RWPE1 (cell line): ENCODE results near the gene ACP2.
"Not testable (repeated sequence)": the region's sequence is repeated elsewhere in the genome, so short reads cannot be mapped to it uniquely, and the experiment has no call there.

ENCODE experiments used
- CTCF ChIA-PET: fragments of 350-600 bp; sonication (Branson Sonifier 250); formaldehyde crosslinking; extraction: SDS; loops from one replicate; lab custom pipeline; 2021; lab: Yijun Ruan, JAX
- POLR2A ChIA-PET: fragments of 400-600 bp; formaldehyde crosslinking; extraction: SDS; loops from one replicate; lab custom pipeline; 2020; ENCODE audit warnings: antibody characterized with exemption; ENCODE audit not compliant: low non-redundant PET; lab: Yijun Ruan, JAX
- DNase-seq: peaks from one replicate; pipeline ENCODE4 v3.0.0; 2012; ENCODE audit warnings: low spot score
- H3K27ac ChIP-seq: fragments of 450-650 bp; 2 replicates; pipeline ENCODE4 v1.5.1; 2017
- CTCF ChIP-seq: fragments of 450-650 bp; conservative IDR thresholded peaks from 2 replicates; pipeline ENCODE4 v1.5.1; 2017; ENCODE audit warnings: low read depth, mild to moderate bottlenecking

The ACP2 gene

GRCh38 chr11:47215366-47215910, 33.2 kb downstream of the ACP2 start:
- no peak for TF ChIP-seq CTCF
- H3K27ac ChIP-seq, result peak overlapping the region; percentile 99
- ChIA-PET CTCF (interaction anchor here (1.7 to 2.6 kb wide), 2 partner anchors 30 to 36 kb away, joined by 6 to 11 read pairs; no protein-coding TSS in a partner anchor), POLR2A (interaction anchor here (1.3 to 3.2 kb wide), 4 partner anchors 21 to 37 kb away, joined by 3 to 70 read pairs (median 10); partner anchors contain the start of gene PACSIN3)
- DNase-seq, result no peak

- POLR2A ChIA-PET, result interaction anchor here (0.6 to 3.2 kb wide), 8 partner anchors 10 to 505 kb away, joined by 3 to 70 read pairs (median 6); partner anchors contain the start of gene PACSIN3
These were observed 34.6 kb downstream of the ACP2 start for GRCh38 chr11:47213950-47214565.

GRCh38 chr11:47212938-47213337, 35.7 kb downstream of the ACP2 start:
- CTCF ChIA-PET, result no interaction called here
- no peak for DNase-seq
- POLR2A ChIA-PET, result no interaction called here
- TF ChIP-seq CTCF, result no peak
- H3K27ac ChIP-seq, result peak overlapping the region; percentile 99

More at GRCh38 chr11:47213950-47214565, 34.6 kb downstream of the ACP2 start:
- peak overlapping the region; percentile 99 for H3K27ac ChIP-seq
- TF ChIP-seq CTCF, result no peak
- CTCF ChIA-PET, result interaction anchor here (0.6 to 1.7 kb wide), 2 partner anchors 34 to 37 kb away, joined by 3 to 6 read pairs; partner anchors contain the start of gene ARFGAP2
- peak; percentile 93 for DNase-seq

- TF ChIP-seq CTCF, result no peak
- H3K27ac ChIP-seq, result no peak overlapping the region
- ChIA-PET POLR2A (no interaction called here), CTCF (no interaction called here)
- DNase-seq, result no peak
These were observed 40.0 kb downstream of the ACP2 start for GRCh38 chr11:47208628-47209027.

GRCh38 chr11:47208008-47208552, 40.5 kb downstream of the ACP2 start:
- POLR2A ChIA-PET, DNase-seq, CTCF ChIA-PET, H3K27ac ChIP-seq: not testable (repeated sequence)

GRCh38 chr11:47207459-47207858, 41.2 kb downstream of the ACP2 start:
- TF ChIP-seq CTCF, result no peak
- POLR2A ChIA-PET, result no interaction called here
- H3K27ac ChIP-seq, result no peak overlapping the region
- CTCF ChIA-PET, result interaction anchor here (0.5 kb wide), 1 partner anchor 364 kb away, joined by 3 read pairs; no protein-coding TSS in a partner anchor
- no peak for DNase-seq

GRCh38 chr11:47206577-47206976, 42.0 kb downstream of the ACP2 start:
- H3K27ac ChIP-seq, DNase-seq, CTCF ChIA-PET: not testable (repeated sequence)
- POLR2A ChIA-PET, result interaction anchor here (0.7 to 1.0 kb wide), 2 partner anchors 12 to 426 kb away, joined by 4 to 9 read pairs; no protein-coding TSS in a partner anchor
